Activated naive CD4-positive, alpha-beta T cell treated with Interleukin-2 at 50 U/mL for 16 hours (primary cell): ENCODE data around the gene SEL1L3.

Experiments
- DNase-seq: peaks from one replicate; pipeline ENCODE4 v3.0.0-alpha.2; 2020

SEL1L3 gene

DNA sequence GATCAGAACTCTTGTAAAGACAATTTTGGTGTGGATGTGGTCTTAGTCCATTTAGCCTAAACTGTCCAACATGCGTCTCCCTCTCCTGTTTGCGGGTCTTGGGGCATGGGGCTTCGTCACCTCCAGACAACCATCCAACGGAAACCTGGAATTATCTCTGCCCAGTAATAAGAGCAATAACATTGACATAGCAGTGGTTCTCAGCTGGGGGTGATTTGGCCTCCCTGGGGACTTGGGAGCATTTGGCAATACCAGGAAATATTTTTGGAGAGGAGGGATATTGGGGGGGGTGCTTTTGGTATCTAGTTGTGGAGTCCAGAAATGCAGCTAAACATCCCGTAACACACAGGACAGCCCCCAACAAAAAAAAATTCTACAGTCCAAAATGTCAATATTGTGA, 47.2 kb downstream of the SEL1L3 start:
- no peak for DNase-seq

DNA sequence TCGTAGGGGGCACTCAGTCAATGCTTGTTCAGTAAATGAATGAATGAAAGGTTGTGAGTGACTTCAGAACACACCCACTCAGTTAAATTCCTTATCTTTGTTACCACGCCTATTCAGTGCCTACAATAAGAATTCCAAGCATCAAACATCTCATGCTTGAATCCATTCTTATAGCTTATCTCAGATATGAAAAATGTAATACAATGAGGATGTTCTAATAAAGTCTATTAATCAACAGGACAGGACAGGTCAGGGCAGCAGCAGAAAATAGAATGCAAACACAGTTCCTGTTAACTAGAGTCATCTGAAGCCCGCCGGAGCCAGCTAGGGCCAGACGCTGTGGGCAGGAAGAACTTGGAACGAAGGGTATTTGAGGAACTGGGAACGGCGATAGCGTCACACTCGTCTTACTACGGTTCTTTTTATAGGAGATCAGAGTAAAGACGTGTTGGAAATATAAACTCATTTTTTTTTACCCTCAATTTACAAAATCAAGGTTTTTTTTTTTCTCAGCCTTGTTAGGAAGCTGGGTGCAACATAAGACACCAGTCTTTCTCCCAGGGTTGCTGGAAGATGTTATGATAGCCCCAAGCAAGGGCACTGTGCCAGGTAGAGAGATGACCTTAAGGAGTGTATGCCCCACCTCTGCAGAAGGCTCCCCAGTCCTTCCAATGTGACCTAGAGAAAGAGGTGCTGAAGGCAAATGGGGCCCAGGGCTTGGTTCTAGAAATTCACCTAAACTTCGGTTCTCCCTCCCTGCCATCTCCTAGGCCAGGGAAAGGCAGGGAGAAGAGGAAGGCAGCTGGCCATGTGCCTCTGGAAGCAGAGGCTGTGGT, 48.3 kb downstream of the SEL1L3 start:
- DNase-seq: no peak

DNA sequence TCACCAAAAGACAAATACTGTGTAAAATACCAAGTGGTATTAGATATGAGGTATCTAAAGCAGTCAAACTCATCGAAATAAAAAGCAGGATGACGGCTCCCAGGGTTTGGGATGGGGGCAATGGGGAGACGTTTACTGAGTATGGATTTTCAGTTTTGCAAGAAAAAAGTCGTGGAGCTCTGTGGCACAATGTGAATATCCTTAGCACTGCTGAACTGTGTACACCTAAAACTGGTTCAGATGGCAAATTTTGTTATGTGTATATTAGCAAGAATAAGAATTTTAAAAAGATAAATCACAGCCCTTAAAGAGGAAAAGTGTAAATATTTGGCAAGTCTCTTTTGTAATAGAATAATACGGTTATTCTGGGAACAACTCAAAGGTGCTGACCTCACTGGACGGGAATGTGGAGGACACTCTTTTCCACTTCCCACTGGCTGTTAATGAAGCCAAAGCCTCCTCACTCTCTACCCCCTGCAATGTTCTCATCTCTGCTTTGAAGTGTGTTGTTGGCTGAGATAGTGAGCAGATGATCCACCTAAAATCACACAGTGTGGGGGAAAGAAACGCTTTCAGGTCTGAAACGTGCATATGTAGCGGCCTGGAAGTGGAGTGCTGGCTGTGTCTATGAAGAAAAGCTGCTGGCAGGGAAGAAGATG, 49.2 kb downstream of the SEL1L3 start:
- DNase-seq: no peak

DNA sequence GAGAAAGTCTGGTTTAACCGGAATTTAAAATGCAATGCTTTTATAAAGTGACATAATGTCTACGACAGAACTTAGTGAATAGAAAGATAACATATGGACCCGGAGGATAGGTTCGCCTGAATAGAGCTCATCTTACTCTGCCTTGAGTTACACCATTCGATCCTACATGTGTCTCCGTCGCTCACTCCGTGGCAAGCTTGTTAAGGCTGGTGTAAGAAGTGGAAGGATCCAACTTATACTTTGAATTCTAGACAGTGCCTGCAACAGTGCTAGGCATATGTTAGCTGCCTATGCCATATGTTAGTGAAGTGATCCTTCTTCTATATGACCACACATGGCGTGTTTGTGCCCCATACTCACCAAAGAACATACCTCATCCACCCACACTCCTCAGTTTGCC, 50.9 kb downstream of the SEL1L3 start:
- DNase-seq: no peak

DNA sequence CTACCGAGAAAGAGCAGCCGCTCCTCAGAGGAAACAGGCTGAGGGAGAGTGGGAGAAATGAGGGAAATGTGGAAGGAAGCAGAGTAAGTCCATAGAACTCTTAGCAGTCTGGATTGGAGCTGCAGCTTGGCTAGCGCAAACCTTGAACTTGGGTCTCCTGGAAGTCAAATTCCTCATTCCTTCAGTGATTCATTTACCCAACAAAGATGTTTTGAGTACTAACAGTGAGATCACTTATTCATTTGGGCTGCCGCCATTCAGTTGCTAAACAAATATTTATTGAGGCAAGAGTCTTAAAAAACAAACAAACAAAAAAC, 51.5 kb downstream of the SEL1L3 start:
- no peak for DNase-seq

DNA sequence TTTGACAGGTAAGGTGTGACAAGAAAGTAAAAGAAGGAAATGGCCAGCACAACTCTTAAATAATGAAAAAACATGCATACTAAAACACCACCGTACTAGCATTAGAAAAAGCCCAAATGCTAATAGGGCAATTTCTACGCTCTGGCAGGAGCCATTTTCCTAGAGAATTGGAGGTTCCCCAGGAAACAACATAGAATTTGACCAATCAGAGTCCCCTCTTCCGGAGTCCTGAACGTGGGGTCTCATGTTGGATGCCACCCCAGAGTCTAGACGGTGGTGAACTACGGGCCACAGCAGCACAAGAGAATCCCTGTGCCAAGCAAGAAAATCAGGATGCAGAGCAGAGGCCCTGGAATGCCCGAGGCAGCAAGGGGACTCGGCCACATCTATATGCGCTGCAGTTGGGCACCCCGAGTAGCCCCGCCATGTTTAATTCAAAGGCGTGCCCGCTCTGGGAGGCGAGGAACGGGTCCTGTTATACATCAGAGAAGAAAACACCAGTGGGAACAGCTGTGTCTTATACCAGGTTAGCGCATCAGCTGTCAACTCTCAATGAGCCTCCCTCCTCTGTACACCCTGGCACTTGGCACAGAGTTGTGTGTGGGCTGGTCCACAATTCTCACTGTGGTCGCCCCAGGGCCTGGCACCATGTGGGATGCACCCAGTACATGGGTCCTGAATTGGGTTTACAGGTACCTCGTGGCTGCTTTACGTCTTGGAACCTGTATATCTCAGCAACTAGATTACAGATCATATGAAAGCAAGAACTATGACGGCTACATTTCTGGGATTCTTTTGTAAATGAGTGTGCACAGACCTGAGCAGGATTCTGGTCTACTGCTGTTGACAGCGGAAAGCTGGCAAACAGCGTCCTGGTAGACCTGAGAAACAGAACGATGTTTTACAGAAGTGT, 52.1 kb downstream of the SEL1L3 start:
- DNase-seq: no peak

DNA sequence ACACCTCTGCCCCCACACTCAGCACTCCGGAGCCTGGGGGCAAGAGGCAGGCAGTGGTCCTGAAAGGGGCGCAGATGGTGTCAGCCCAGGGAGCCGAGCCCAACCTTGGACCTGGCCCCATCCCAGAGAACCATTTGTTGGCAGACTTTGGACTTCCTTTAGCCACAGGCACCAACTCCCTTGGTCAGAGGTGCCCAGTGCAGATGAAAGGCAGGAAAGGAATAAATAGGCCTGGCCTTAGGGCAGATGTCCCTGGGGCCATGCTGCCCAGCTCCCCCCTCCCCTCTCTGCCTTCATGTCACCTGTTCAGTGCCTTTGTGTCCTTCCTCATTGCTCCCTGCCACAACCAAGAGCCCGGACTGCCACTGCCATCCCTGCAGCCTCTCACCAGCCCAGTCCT, 52.8 kb downstream of the SEL1L3 start:
- DNase-seq: no peak

DNA sequence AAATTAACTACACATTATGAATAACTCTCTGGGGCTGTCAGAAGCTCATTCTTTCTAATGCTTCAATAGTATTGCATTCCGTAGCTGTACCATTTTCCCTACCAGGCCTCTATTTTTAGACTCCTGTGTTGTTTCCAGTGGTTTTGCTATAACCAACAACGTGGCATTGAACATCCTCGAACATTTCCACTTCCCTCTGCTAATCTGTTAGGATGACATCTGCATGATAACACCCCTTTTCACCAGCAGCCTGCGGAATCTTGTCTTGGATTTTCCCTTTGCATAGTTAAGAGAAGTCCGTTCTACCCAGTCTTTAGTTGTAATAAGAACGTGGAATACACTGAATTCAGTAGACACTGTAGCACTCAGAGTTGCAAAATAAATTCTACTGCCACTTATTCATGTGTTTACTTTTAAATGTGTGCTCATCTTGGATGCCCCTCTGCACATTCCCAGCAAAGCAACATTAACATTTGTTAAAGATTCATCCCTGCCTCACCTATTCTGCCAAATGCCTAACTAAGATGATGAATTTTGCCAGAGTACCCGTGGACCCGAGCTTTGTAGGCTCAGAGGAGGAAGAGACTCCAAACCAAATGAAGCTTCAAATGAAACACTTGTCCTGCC, 55.6 kb downstream of the SEL1L3 start:
- no peak for DNase-seq

DNA sequence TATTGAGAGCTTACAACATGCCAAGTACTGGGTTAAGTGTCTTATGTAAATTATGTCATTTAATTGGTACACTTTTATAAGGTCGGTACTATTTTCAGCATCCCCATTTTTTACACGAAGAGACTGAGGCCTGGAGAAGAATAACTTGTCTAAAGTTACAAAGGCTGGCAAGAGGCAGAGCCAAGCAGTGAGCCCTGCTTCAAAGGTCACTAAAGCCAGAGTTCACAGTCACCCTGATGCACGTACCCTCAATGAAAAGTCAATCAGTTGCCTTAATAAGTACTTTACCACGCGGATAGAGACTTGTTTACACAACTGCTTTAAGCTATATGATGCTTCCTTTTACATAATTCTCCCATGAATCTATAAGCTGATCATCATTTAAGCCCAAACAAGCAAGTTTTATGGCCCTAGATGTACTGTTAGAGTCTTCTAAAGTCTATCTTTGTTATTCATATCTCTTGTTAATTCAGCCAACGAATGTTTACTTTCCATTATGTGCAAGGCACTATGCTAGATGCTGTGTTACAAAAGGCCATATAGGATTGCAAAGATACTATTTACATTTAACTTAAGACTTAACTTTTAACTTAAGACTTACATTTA, 57.4 kb downstream of the SEL1L3 start:
- DNase-seq: no peak

DNA sequence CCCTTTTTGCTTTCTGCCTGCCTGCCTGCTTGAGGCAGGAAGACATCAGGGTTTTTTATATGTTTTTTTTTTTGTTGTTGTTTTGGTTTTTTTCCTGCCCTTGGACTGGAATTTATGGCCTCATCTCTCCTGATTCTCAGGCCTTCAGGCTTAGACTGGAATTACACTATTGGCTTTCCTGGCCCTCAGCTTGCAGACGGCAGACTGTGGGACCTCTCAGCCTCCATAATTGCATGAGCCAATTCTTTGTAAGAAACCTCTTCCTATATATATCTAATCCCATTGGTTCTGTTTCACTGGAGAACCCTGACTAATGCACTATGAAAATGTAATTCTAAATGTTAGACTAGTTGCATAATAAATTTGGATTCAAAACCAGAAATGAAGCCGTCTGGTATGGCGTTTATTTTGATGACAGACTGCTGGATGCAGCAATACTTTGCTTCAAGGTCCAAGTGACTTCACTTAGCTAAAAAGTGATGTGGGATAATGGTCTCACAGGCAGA, 59.0 kb downstream of the SEL1L3 start:
- no peak for DNase-seq

DNA sequence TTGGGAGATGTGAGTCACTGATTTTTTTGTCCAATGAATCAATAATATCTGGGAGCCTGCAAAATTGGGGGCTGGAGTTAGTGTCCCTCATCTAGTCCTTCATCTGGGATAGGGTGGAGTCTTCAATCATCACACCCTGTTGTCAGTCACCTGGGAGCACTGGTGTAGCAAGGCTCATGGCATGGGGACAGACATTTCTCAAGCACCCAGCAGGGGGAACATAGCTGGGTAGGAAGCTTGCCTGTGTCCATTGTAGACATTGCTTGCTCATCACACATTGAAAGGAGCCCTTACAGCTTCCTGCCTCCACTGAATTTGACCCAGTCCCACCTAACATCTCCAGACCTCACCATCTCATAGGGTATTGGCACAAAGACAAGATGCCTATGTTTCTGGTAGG, 61.2 kb downstream of the SEL1L3 start:
- no peak for DNase-seq

DNA sequence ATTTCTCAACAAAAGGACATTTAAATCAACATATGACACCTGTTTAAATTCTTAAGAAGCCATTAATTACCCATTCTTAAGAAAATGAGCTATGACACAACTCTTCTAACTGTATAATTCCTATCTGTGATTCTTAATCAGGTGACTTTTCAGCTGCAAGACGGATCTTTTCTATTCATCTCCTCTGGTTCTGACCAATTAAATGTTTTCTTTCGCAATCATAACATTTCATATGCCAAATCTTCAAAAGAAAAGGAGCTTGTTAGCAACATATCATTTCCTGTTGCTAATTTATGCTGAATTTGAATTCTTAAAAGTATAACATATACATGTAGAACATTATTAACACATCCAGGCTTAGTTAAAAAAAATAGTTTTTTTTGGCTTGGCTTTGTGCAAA, 62.5 kb downstream of the SEL1L3 start:
- DNase-seq: no peak

DNA sequence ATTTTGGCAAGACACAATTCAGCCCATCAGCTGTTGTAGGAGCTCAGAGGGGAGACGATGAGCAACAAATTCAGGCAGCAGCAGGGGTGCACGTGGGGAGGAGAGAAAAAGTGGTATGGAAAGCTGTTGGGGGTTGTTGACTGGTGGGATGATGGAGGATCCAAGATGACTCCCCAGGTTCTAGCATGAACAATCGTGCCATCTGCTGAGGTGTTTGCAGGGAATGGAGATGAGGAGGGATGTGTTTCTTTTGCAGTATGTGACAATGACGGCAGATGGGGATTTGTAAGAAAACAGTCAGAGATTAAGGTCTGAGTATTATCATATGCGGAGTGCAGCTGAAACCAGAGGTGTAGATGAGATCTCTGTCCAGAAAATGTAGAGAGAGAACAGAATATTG, 63.3 kb downstream of the SEL1L3 start:
- no peak for DNase-seq

DNA sequence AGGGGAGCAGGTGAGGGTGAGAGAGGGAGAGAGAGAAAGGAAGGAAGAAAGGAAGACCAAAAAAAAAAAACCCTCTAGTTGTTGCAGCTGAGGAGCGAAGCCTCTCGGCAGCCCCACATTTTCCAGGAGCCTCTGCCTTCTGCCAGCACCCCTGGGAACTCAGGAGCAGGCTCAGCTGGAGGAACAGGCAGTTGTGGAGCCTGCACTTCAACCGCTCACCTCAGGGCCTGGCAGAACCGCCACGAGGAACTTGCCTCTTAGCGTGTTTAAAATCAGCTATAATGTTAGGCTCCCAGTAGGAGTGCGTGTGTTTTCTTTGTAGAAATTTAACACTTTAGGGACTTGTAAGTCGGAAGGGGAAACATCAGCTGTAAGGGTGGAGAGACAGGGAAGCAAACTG, 65.7 kb downstream of the SEL1L3 start:
- DNase-seq: no peak

DNA sequence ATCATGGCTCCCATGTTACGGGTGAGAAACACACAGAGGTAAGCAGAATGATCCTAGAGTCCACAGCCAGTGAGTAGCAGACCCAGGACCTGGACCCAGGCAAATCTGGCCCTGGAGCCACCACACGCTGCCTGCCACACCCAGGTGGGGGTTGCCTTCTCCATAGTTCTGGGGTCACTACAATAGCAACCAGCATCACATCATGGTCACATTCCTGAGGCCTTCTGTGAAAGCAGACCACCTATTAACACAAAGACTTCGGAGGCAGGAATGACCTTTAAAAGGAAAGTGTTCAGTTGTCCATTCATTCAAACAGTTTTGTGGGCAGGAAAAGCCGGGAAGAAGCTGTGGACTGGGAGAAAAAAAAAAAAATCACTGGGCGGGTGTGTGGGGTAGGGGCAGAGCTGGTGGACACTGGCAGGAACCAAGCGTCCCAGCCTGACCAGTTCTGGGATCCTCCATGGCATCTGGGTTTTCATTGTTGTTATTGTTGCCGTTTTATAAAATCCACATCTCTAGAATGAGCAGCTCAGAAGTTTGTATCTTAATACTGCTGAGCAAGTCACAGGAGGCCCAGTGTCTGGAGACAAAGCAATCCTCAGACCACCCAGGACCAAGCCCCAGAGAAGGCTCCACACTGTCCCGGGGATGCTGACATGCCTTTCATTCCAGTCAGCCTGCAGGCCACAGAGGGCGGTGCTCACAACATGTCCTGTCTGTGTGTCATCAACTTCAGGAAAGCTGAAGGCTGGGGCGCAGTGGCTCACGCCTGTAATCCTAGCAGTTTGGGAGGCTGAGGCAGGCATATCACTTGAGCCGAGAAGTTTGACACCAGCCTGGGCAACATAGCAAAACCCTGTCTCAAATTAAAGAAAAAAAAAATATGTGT, 67.0 kb downstream of the SEL1L3 start:
- DNase-seq: no peak

DNA sequence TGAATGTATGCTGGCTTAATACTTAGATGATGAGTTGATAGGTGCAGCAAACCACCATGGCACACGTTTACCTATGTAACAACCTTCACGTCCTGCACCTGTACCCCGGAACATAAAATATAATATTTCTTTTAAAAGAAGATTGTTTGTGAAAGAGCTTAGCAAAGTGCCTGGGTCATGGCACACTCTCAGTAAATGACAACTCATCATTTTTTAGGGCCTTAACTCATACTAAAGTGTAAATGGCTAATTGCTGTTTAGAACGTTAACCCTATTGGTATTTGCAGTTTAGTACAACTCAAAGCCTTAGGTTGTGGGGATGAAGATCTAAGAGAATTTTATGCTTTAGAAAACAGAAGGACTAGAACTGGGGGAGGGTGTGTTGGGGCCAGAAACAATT, 67.7 kb downstream of the SEL1L3 start:
- no peak for DNase-seq

DNA sequence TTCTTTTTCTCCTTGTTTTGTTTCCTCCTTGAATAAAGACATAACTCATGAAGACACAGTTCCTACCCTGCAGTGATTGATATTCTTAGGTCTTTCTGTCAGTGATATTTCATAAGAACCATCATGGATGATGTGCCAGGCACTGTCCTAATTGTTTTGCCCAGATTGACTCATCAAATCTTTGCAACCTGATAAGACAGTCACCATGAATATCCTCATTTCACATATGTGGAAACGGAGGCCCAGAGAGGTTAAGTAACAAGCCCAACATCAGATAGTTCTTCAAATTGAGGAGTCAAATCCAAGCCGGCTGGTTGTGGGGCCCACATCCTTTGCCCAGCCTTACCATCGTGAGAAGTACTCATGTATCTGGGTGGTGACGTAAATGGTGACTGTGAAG, 69.9 kb downstream of the SEL1L3 start:
- no peak for DNase-seq

DNA sequence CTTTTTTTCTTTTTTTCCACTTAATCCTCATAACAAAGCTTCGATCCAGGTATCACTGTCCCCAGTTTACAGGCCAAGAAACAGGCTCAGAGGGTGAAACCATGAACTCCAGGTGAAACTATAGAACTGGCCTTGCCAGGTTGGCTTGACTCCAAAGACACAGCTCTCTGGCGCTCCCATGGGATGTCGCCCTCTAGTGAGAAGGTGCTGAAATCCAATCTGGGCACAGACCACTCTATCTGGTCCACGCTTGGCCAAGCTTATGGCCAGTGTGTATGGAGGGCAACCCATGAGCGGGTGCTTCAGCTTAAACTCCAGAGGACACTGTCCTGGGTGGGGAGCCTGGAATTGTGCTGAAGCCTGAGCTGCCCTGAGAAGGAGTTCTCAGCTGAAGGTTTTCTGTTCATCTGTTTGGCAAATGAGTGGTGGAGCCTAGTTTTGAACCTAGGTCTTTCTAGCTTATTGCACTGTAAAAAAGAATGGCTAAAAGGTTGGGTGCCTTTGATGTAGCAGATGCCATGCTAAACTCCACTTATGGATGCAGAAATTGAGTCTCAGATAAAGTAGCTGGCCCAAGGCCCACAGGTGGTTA, 70.5 kb downstream of the SEL1L3 start:
- DNase-seq: no peak

DNA sequence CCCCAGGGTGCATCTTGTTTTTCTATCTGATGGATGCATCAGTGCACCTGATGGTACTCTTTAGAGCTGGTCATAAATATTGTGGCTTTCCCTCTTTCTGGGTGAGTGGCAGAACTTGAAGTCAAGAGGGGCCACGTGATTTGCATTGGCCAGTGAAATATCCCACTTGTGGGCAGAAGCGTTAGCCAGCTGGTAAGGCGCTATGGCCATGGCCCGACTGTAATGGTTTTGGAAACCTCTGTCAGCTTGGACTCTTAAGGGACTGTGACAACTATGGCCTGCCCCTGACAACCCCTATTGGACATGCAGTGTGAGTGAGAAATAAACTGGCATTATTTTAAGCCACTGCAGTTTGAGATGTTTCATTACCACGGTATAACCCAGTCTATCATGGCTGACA, 72.8 kb downstream of the SEL1L3 start:
- DNase-seq: no peak

DNA sequence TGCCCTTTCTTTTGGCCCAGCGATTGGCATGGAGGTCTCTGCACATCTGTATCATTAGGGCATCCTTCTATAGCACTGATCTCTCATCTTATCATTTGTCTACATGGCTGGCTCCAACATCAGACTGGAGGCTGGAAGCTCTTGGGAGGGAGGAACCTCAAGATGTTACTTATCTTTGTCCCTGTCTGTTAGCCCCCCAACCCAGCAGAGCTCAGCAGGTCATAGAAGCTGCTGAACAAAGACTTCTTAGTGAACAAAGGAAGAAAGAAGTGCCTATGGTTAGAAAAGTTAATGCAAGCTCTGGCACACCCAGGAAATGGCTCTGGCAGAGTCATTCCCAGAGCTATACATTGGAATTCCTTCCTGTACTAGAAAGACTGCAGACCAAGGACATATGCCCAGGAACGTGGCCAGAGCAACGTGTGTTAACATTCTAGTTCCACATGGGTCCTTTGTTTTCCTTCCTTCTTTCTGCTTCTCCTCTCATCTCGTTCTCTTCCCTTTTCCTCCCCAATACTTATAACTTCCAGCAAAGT, 74.0 kb downstream of the SEL1L3 start:
- no peak for DNase-seq

DNA sequence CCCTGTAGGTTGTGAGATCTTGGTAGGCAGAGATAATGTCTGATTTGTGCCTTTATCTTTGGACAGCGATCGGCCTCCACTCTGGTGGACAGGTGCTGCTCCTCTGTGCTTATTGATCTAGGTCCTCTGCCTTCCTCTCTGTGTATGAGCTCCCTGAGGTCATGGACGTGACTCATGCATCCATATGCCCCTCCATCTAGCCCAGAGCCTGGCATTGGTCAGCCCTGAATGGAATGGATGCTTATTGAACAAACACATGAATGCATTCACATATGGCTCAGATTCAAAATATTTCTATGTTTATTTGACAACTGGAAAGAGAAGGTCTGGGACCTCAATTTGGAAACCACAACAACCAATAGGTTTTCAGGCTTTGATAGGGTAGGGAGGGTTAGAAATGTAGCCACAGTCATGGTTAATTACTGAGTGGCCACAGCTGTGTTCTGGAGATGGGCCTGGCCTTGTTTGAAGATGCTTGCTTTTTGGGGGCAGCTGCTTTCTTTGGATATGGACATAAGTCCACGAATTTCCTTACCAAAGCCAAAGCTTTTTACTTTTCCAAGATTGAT, 76.2 kb downstream of the SEL1L3 start:
- DNase-seq: no peak
